Right renal pelvis (tissue), 4 donors: ENCODE data around the gene GPR146. TPM values are rescaled to one million over a fixed set of nuclear protein-coding genes. Genes with fewer than 3 reads are reported as not detected.

Experiments
- DNase-seq, 4 donors: peaks; one replicate each; pipeline ENCODE4 v3.0.0-alpha.2; 2013; ENCODE audit warnings: low read depth in 4 of 4, low spot score in 3 of 4, missing footprints in 1 of 4
- polyA plus RNA-seq, 4 donors: library from polyadenylated mRNA; unstranded; fragments of 120-200 nt; gene quantifications; one replicate each; pipeline ENCODE4 v1.2.1, GENCODE V29; 2013; ENCODE audit not compliant: insufficient read length in 4 of 4

Gene GPR146
- polyA plus RNA-seq, 4 donors: 3.0 to 5.4 (median 3.4) TPM

DNA sequence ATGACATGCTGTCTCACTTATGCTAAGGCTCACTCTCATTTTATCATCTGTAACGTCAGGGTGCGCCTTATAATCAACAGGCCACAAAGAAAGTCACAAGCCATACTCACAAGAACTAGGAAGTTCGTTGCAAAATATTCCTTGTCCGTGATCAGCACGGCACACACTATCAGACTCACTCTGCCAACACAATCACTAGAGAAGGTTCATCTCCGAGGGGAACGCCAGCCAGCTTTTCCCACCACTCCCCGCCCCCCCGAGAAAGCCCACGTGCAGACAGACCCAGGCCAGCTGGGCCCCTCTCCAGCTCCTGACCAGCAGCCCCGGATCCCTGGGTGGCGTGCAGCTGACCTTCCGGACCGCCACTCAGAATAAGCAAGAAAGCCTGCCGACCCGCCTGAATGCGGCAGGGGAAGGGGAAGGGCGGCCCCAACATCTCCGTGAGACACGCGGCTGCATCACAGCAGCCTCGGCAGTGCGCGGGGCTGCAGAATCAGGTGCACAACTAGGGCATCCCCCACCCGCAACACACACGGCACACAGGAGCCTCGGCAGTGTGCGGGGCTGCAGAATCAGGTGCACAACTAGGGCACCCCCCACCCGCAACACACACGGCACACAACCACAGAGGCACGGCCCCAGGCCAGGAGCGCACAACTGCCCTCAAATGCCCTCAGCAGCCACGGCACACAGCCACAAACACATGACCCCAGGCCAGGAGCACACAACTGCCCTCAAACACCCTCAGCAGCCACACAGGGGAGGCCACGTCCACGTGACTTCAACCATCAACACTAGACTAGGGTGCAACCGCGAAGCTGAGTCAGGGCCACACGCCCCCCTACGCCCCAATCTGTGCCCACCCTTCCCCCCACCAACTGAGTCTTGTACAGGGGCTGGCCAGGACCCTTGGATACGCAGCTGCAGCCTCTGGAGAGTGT, 2.5 kb upstream of the GPR146 start:
- no peak for DNase-seq

DNA sequence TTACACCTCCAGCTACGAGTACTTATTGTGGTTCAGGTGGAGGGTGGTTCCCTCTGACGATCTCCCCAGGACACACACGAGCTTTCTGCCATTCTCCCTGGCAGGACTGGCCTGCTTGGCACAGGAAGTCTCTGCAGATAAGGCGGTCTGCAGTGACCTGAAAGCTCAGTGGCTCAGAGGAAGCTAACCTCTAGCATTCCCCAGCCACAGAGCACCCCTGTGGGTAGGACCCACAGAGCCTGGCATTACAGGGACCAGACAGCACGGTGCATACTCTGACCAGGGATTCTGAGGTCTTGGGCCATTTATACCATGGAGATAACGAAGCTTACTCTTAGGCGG, 1.9 kb upstream of the GPR146 start:
- no peak for DNase-seq

- DNase-seq: no peak
Observed at GRCh38 chr7:1043552-1044188, 676 bp upstream of the GPR146 start.

DNA sequence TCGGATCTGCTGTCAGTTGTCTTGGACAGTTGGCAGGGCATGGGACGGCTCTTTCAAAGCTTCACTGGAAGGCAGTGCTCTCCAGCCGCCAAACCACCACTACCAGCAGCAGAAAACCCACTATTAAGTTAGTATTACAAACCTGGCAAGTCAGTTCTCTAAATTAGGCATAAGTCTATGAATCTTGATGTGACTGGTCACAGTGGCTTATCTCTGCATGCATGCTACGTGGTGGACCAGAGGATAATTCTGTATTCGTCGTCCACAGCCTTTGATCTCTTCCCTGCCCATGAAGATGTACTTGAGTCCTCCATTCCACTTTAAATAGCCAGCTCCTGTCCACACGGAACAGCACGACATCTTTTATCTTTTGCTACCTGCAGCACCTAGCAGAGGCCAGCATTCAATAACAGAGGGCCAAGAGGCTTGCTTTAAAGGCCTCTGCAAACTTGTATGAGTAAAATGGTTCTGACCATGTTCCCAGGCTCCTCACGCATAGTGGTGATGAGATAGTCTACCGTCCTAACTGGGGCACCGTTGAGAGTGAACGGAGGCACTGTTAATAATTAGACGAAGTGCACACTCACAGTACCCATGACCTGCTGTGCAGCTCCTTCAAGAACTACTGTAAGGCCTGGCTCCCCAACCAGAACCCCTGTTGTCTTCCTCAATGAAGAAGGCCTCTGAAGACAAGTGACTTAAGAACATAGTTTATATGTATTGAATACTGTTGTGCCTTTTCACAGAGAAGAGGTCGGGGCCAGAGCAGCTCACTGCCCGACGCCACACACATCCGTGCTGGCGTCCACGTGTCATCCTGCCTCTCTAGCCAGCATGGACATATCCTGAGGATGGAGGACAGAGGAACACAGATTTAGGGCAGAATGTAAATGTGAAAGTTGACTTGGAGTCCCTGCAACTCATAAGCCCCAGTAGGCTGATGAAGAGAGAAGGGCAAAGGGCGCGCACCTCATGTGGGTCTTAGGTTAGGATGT, 1.0 kb downstream of the GPR146 start:
- DNase-seq: no peak

GRCh38 chr7:1046722-1047679, 2.7 kb downstream of the GPR146 start:
- DNase-seq: no peak

DNA sequence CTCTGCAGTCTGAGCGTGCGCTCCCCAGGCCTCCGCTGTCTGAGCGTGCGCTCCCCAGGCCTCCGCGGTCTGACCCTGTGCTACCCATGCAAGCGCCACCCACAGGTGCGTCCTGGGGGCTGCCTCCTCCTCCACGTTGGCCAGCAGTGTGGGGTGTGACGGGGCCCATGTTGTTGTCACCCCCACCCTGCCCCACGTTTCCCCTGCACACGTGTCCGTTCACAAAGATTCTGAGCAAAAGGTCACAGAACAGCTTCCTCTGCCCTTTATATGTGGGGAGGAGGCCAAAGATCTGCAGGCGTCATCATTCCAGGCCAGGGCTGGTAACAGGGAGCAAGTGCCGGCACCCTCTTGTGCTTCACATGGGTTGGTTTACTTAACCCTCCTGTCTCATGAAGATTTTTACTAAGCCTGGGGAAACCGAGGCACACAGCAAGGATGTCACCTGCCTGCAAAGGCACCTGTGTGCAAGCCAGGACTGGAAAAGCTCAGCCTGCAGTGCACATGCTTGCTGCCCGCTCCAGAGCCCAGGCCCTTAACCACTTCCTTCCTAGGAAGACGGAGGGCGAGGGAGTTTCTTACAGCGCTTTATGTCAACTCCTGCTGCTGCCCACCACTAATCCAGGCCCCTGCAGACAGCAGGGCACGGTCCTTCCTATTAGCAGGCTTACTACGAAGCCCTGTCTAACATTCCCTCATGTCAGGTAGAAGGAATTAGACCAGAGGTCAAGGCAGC, 4.8 kb downstream of the GPR146 start:
- no peak for DNase-seq

GRCh38 chr7:1049801-1050200, 5.5 kb downstream of the GPR146 start:
- DNase-seq: no peak

- DNase-seq: no peak
Observed at GRCh38 chr7:1050254-1050906, 6.0 kb downstream of the GPR146 start.

DNA sequence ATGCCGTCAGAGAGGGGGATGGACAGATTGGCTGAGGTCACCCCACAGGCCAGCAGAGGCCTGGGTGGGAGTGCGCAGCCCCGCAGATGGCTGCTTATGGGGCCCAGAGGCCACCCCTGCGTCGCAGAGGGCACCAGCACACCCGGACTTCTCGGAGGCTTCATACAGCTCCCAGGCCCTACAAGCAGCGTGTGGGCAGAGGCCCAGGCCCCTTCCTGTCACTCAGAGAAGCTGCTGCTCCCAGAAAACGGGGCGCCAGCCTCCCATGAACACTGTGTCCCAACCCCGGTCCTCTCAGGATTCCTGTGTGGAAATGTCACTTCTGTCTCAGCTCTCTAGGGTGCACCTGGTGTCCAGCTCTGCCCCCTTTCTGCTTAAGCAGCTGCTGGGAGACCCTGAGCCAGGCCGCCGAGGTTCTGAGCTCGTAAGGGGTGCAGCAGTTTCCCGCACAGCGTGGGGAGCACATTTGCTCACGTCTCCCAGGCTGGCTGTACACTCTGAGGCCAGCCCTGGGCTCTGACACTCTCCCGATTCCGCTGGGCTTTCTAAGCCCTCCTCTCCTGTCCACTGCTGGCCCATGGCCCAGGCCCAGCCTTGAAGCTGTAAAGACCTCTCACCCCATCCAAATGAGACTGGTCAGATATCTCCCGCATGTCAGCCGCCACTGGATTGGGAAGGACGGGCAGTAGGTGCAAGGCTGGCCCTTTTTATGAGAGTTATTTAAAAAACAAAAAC, 6.8 kb downstream of the GPR146 start:
- DNase-seq: no peak

GRCh38 chr7:1052031-1052818, 7.9 kb downstream of the GPR146 start:
- DNase-seq: no peak

- DNase-seq: no peak
Observed at GRCh38 chr7:1053002-1053411, 8.7 kb downstream of the GPR146 start.

- no peak for DNase-seq
Observed at GRCh38 chr7:1053816-1054370, 9.5 kb downstream of the GPR146 start.

DNA sequence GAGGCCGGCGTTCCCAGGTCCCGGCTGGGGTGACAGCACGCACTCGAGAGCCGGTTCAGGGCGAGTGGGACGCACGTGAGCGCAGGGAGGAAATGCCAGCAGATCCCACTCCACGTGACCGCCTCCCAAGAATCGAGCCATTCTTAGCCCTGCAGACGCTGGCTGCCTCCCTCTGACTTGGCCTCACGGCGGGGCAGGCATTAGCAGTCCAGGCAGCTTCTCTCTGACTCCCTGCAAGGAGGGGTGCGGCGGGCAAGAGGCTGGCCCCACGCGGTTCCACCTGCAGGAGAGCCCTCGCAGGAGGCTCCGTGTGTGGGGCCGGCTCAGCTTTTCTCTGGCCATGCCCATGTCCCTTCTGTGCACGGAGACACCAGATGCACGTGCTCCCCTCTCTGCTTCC, 10.1 kb downstream of the GPR146 start:
- DNase-seq: no peak

- no peak for DNase-seq
Observed at GRCh38 chr7:1054861-1055450, 10.6 kb downstream of the GPR146 start.

DNA sequence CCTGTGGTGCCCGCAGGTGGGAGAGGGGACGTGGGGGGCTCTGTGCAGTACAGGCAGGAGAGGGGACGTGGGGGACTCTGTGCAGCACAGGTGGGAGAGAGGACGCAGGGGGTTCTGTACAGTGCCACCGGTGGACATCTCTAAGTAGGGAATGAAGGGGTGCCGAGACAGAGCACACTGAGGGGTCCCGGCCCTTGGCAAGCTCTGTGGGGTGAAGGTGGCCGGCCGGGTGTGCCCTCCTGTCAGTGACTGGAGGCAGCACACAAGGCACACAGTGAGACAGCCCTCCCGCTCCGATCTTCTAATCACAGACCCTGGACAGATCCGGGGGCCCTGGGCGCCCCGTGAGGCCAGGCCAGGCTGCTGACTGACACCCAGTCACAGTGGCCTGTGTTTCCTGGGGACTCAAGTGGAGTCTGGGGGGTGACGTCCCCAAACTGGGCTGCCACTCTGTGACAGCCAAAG, 11.2 kb downstream of the GPR146 start:
- DNase-seq: no peak
